ENCODE measurements around the gene SPPL2B. TPM values are rescaled to one million over a fixed set of nuclear protein-coding genes. Genes with fewer than 3 reads are reported as not detected.

Gene SPPL2B
- total and polyA plus RNA-seq, 2 experiments from 2014 or later: 23.5 to 51.0 TPM

- Histone ChIP-seq H3K27me3 (ENCODE audit: insufficient read depth) (no peaks in the 10 kb centered on the region), H2AFZ (no peak overlapping the region), H4K20me1 (replicated peaks; ENCODE audit: insufficient read depth) (no peaks in the 10 kb centered on the region), H3K9me2 (ENCODE audit: insufficient read depth) (no peaks in the 10 kb centered on the region), H3K27ac (ENCODE audit: low read depth) (no peak overlapping the region), H3K79me2 (replicated peaks; ENCODE audit: insufficient read depth) (no peaks in the 10 kb centered on the region), H3K36me3 (ENCODE audit: insufficient read depth) (no peaks in the 10 kb centered on the region), H3K4me2 (no peak overlapping the region), H3F3A (replicated peaks; ENCODE audit: low read depth) (no peaks in the 10 kb centered on the region; the same call in 1 of the 2 replicates), H3K4me3 (no peak overlapping the region), H3K4me1 (ENCODE audit: insufficient read depth) (no peaks in the 10 kb centered on the region)
- Mint-ChIP-seq H3K36me3 (ENCODE audit: low read depth) (peaks cover 12% of the 10 kb centered on the region), H3K4me1 (peaks cover 3% of the 10 kb centered on the region; the same call in 1 of the 3 replicates), H3K27ac (no peak overlapping the region), H3K27me3 (ENCODE audit: insufficient read depth, low read depth, poor library complexity) (peaks cover 15% of the 10 kb centered on the region), H3K4me3 (no peak overlapping the region), H3K9me3 (peaks cover 38% of the 10 kb centered on the region)
- no peak for TF ChIP-seq ETS1 (IDR thresholded peaks at IDR 0.05)
- TF ChIP-seq EZH2 (IDR thresholded peaks at IDR 0.05; ENCODE audit: low read depth, unreplicated experiment): no peak
- no peak for TF ChIP-seq STAT1 (IDR thresholded peaks at IDR 0.05; ENCODE audit: unreplicated experiment)
- no peak for TF ChIP-seq CTCF (conservative IDR thresholded peaks at IDR 0.05; ENCODE audit: low read depth in 2 of 2)
- no peak for TF ChIP-seq ZNF114 (CRISPR knock-in tag; IDR thresholded peaks at IDR 0.05)
- TF ChIP-seq JUNB (IDR thresholded peaks at IDR 0.05; ENCODE audit: unreplicated experiment): no peak
- TF ChIP-seq NANOG (IDR thresholded peaks at IDR 0.05; ENCODE audit: borderline replicate concordance): no peak
- TF ChIP-seq, protein P1, sequence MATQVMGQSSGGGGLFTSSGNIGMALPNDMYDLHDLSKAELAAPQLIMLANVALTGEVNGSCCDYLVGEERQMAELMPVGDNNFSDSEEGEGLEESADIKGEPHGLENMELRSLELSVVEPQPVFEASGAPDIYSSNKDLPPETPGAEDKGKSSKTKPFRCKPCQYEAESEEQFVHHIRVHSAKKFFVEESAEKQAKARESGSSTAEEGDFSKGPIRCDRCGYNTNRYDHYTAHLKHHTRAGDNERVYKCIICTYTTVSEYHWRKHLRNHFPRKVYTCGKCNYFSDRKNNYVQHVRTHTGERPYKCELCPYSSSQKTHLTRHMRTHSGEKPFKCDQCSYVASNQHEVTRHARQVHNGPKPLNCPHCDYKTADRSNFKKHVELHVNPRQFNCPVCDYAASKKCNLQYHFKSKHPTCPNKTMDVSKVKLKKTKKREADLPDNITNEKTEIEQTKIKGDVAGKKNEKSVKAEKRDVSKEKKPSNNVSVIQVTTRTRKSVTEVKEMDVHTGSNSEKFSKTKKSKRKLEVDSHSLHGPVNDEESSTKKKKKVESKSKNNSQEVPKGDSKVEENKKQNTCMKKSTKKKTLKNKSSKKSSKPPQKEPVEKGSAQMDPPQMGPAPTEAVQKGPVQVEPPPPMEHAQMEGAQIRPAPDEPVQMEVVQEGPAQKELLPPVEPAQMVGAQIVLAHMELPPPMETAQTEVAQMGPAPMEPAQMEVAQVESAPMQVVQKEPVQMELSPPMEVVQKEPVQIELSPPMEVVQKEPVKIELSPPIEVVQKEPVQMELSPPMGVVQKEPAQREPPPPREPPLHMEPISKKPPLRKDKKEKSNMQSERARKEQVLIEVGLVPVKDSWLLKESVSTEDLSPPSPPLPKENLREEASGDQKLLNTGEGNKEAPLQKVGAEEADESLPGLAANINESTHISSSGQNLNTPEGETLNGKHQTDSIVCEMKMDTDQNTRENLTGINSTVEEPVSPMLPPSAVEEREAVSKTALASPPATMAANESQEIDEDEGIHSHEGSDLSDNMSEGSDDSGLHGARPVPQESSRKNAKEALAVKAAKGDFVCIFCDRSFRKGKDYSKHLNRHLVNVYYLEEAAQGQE (IDR thresholded peaks at IDR 0.05; ENCODE audit: unreplicated experiment): no peak
- TF ChIP-seq POLR2AphosphoS5 (IDR thresholded peaks at IDR 0.05; ENCODE audit: low read depth): no peak
- no peak for TF ChIP-seq CREB1 (CRISPR knock-in tag; IDR thresholded peaks at IDR 0.05; ENCODE audit: low read depth)
- no peak for TF ChIP-seq ZNF331 (CRISPR knock-in tag; IDR thresholded peaks at IDR 0.05; ENCODE audit: low read depth)
- no peak for TF ChIP-seq ZNF462 (CRISPR knock-in tag; IDR thresholded peaks at IDR 0.05)
- no peak for TF ChIP-seq EZH2phosphoT487 (IDR thresholded peaks at IDR 0.05; ENCODE audit: unreplicated experiment)
- no peak for ATAC-seq
- DNase-seq (ENCODE audit: low spot score): no peak
Observed at GRCh38 chr19:2380567-2380966, 52.1 kb downstream of the SPPL2B start.
